ENCODE measurements around the gene PTPRA. TPM values are rescaled to one million over a fixed set of nuclear protein-coding genes. Genes with fewer than 3 reads are reported as not detected.
A peak's percentile ranks its signal among the peaks of the same experiment; 100 is the strongest.

The PTPRA gene
- polyA plus RNA-seq, 3 donors from 2014 or later = 39.5 to 63.5 (median 60.0) TPM

DNA sequence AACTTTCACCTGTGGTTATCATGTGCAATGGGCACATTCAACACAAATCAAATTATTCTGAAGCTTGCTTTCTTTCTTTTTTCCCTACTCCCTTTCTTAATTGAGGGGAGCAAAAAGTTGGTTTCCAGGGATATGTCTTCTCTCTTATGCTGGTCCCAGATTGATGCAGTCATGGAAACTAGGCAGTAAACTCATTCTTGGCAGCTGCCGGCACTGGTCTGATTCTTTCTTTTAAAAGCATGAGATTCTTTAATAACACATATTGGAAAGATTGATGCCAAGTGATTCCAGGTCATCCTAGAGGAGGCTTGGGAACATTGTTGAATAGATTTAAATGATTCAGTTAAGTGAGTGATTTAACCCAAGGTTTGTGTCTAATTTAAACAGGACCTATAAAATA, 29.0 kb downstream of the PTPRA start:
- H3K9me3 Mint-ChIP-seq = no peaks in the 10 kb centered on the region
- no peak for DNase-seq
- peaks cover 51 to 91% of the 10 kb centered on the region in 2 donors for H3K4me1 Mint-ChIP-seq
- H3K36me3 Mint-ChIP-seq = no peaks in the 10 kb centered on the region
- peaks cover 0 to 2% (median 2%) of the 10 kb centered on the region in 3 donors for H3K27me3 Mint-ChIP-seq (ENCODE audit: low read depth in 3 of 3)
- peak overlapping the region in 3 of 6 donors; percentile 43 to 71 (median 61) for H3K27ac Mint-ChIP-seq
- peak overlapping the region in 1 of 5 donors; percentile 16 for H3K4me3 Mint-ChIP-seq

DNA sequence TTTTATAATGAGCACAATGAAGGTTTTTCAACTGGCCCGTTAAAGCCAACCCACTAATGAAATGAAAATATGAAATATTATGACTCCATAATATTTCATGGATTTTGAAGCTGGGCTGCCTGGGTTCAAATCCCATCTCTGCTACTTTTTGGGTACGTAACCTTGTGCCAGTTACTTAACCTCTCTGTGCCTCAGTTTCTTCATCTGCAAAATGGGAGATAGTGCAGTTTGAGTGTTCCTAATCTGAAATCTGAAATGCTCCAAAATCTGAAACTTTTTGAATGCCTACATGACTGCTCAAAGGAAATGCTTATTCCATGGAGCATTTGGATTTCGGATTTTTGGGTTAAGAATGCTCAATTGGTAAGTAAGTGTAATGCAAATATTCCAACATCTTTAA, 29.5 kb downstream of the PTPRA start:
- DNase-seq = no peak
- H3K36me3 Mint-ChIP-seq = no peaks in the 10 kb centered on the region
- no peaks in the 10 kb centered on the region for H3K9me3 Mint-ChIP-seq
- H3K27ac Mint-ChIP-seq = no peak overlapping the region
- H3K4me1 Mint-ChIP-seq = peaks cover 48 to 91% of the 10 kb centered on the region in 2 donors
- H3K4me3 Mint-ChIP-seq = no peak overlapping the region
- H3K27me3 Mint-ChIP-seq (ENCODE audit: low read depth in 3 of 3) = peaks cover 0 to 2% (median 0%) of the 10 kb centered on the region in 3 donors

DNA sequence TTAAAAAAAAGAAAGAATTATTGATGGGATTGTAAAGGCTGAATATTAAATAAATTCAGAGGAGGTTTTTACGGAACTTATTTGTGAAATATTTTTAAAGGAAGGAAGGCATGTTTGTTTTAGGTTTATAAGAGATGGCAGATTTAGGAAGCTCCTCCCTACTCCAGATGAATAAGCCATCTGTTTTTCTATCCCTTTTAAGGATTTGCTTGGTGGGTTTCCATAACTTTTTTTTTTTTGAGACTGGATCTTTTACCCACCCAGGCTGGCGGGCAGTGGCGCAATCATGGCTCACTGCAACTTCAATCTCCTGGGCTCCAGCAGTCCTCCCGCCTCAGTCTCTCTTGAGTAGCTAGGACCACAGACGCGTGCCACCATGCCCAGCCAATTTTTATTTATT, 30.4 kb downstream of the PTPRA start:
- peaks cover 0 to 2% (median 0%) of the 10 kb centered on the region in 3 donors for H3K27me3 Mint-ChIP-seq (ENCODE audit: low read depth in 3 of 3)
- DNase-seq = no peak
- no peaks in the 10 kb centered on the region for H3K36me3 Mint-ChIP-seq
- H3K4me3 Mint-ChIP-seq = no peak overlapping the region
- peaks cover 49 to 97% of the 10 kb centered on the region in 2 donors for H3K4me1 Mint-ChIP-seq
- no peaks in the 10 kb centered on the region for H3K9me3 Mint-ChIP-seq
- H3K27ac Mint-ChIP-seq = peak overlapping the region in 2 of 6 donors; percentile 17 to 49

DNA sequence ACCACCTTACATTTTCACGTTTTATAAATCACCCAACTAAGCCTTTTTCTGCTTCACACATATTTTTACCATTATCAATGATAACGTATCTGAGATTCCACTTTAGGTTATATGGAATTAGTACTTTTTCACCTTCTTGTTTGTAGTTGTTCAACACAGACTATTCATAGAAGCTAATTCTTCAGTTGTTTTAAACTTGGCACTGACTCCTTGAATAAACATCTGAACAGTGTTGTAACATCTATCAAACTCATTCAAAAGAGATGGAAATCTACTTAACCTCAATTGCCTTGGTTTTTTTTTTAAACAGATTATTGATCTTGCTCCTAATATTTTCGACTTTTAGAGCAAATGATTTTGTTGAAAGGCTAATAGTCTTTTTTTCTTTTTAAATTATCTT, 34.2 kb downstream of the PTPRA start:
- no peaks in the 10 kb centered on the region for H3K9me3 Mint-ChIP-seq
- H3K27me3 Mint-ChIP-seq (ENCODE audit: low read depth in 3 of 3) = peaks cover 0 to 2% (median 0%) of the 10 kb centered on the region in 3 donors
- H3K27ac Mint-ChIP-seq = no peak overlapping the region
- DNase-seq = no peak
- H3K36me3 Mint-ChIP-seq = no peaks in the 10 kb centered on the region
- peaks cover 17 to 74% of the 10 kb centered on the region in 2 donors for H3K4me1 Mint-ChIP-seq
- no peak overlapping the region for H3K4me3 Mint-ChIP-seq

DNA sequence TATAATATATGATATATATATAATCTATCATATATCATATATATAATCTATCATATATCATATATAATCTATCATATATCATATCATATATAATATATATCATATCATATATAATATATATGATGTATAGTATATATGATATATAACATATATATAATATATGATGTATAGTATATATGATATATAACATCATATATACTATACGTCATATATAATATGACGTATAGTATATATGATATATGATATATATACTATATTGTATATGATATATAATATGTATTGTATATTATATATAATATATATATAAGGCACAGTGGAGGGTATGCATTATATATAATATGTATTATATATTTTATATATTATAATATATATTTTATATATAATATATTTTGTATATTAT, 36.7 kb downstream of the PTPRA start:
- peaks cover 7 to 69% of the 10 kb centered on the region in 2 donors for H3K4me1 Mint-ChIP-seq
- no peak overlapping the region for H3K27ac Mint-ChIP-seq
- DNase-seq = no peak
- no peaks in the 10 kb centered on the region for H3K36me3 Mint-ChIP-seq
- H3K9me3 Mint-ChIP-seq = no peaks in the 10 kb centered on the region
- H3K27me3 Mint-ChIP-seq (ENCODE audit: low read depth in 3 of 3) = no peaks in the 10 kb centered on the region
- no peak overlapping the region for H3K4me3 Mint-ChIP-seq

DNA sequence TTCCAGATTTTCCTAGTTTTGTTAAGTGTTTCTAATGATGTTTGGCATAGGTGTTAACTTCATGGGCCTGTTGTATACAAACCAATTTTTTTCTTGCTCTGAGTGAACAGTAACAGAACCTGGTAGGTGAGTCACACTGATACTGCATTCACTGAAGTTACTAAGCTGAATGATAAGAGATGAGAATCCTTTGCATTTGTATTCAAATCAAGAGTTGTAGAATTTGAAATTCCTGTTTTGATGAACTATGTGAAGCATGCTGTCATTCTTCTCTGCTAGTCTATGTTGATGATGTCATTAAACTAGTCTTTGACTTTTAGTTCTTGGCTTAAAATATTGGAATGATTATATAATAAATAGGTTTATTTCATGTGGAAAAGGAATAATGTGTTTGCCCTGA, 37.9 kb downstream of the PTPRA start:
- Mint-ChIP-seq H3K9me3 (no peaks in the 10 kb centered on the region), H3K27ac (peak overlapping the region in 1 of 6 donors; percentile 47), H3K36me3 (no peaks in the 10 kb centered on the region), H3K27me3 (ENCODE audit: low read depth in 3 of 3) (no peaks in the 10 kb centered on the region), H3K4me1 (peaks cover 6 to 64% of the 10 kb centered on the region in 2 donors), H3K4me3 (no peak overlapping the region)
- no peak for DNase-seq

DNA sequence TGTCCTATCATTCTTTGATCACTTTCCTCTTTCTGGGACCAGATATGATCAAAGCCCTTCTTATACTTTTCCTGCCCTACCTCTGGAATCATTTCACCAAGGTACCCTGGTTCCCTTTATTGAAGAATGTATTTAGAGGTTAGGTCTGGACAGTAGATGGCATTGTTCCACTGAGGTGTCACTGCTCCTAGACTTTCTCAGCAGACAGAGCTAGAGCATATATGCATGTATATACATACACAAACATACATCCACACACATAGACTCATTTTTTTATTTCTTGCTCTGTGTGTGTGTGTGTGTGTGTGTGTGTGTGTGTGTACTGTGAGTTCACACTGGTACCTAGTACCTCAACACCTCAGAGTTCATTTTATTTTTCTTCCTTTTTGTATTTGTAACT, 40.9 kb downstream of the PTPRA start:
- Mint-ChIP-seq H3K36me3 (peaks cover 0 to 3% (median 0%) of the 10 kb centered on the region in 3 donors), H3K4me1 (peaks cover 21 to 55% of the 10 kb centered on the region in 2 donors), H3K27me3 (ENCODE audit: low read depth in 3 of 3) (no peaks in the 10 kb centered on the region), H3K4me3 (no peak overlapping the region), H3K9me3 (no peaks in the 10 kb centered on the region), H3K27ac (peak overlapping the region in 2 of 6 donors; percentile 4 to 7)
- no peak for DNase-seq

DNA sequence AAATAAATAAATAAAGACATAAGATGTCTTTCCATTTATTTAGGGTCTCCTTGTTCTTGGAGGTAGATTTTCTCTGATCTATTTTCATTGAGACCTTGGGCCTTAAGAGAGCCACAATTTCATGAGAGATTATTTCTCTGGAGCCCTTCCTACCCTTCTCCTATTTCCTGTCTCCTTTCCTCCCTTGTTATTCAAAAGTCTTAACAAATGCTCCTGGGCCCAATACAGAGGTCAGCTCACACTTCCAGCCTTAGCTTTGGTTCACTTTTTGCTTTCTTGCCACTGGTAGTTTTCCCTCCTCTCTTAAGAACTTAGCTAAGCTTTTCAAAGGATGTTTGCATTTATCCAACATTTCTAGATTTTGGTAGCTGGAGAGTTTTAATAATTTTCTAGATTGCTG, 44.0 kb downstream of the PTPRA start:
- no peak for DNase-seq
- H3K4me3 Mint-ChIP-seq = no peak overlapping the region
- peaks cover 0 to 2% (median 0%) of the 10 kb centered on the region in 3 donors for H3K27me3 Mint-ChIP-seq (ENCODE audit: low read depth in 3 of 3)
- H3K36me3 Mint-ChIP-seq = peaks cover 0 to 3% (median 0%) of the 10 kb centered on the region in 3 donors
- H3K27ac Mint-ChIP-seq = peak overlapping the region in 4 of 6 donors; percentile 48 to 92 (median 60)
- peaks cover 35 to 73% of the 10 kb centered on the region in 2 donors for H3K4me1 Mint-ChIP-seq
- no peaks in the 10 kb centered on the region for H3K9me3 Mint-ChIP-seq

DNA sequence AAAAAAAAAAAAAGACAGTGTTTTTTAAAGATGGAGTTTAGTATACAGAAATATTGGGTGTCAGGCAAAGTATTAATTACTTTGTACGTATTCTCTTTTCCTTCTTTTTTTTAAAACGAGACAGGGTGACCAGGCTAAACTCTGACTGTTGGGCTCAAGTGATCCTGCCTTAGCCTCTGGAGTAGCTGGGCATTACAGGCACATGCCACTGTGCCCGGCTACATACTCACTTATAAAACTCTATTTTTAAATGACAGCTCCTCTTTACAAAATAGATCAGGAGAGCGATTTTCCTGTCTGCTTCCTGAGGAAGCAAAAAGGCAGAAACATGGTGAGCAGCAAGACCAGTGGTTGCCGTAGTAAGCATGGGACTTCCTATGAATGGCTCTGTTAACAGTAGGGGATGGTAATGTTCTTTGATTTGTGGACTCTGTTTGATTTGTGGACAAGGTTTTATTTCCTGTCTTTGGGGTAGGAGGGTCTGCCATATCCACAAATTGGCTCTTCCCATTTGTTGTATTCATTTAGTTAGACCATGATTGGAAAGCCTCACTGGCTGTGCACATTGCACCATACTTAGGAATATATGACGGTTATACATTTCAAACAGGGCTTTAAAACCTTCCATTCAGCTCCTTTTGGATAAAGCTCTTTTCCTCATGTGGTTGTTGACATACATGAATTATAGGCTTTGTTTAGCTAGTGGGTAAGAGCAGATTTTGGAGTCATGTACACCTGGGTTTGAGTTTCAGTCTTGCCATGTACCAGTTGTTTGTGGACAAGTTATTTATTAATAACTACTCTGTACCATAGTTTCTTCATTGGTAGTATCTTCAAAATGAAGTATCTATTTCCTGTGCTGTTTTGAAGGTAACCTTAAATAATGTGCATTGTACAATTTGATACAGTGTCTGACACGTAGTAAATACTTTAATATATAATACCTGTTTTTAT, 45.1 kb downstream of the PTPRA start:
- Mint-ChIP-seq H3K27ac (peak overlapping the region in 5 of 6 donors; percentile 2 to 84 (median 23)), H3K27me3 (ENCODE audit: low read depth in 3 of 3) (peaks cover 0 to 2% (median 0%) of the 10 kb centered on the region in 3 donors), H3K4me1 (peaks cover 36 to 69% of the 10 kb centered on the region in 2 donors), H3K4me3 (no peak overlapping the region), H3K9me3 (no peaks in the 10 kb centered on the region), H3K36me3 (peaks cover 0 to 3% (median 0%) of the 10 kb centered on the region in 3 donors)
- DNase-seq = no peak

DNA sequence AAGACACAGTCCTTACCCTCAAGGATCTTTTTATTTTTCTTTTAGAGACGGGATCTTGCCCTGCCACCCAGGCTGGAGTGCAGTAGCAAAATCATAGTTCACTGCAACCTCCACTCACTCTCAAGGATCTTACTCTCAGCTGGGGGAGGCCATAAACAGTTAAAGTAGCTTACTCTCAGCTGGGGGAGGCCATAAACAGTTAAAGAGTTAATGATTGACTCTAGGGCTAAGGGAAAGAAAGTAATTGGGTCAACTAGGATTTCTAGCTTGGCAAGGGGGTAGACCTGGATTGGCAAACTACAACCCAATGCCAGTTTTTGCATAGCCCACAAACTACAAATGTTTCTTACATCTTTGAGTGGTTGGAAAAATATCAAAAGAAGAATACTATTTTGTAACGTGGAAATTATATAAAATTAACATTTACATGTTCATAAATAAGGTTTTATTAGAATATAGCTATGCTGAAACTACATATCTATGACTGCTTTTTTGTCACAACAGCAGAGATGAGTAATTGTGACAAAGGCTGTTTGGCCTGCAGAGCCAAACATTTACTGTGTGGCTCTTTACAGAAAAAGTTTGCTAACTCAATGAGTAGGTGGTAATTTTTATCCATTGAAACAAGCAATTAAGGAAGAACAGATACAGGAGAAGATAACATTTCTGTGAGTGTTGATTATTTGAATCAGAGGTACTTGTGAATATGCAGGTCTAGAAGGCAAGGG, 46.4 kb downstream of the PTPRA start:
- no peak overlapping the region for H3K4me3 Mint-ChIP-seq
- H3K27me3 Mint-ChIP-seq (ENCODE audit: low read depth in 3 of 3) = peaks cover 0 to 4% (median 0%) of the 10 kb centered on the region in 3 donors
- peaks cover 34 to 56% of the 10 kb centered on the region in 2 donors for H3K4me1 Mint-ChIP-seq
- H3K36me3 Mint-ChIP-seq = peaks cover 0 to 10% (median 8%) of the 10 kb centered on the region in 3 donors
- H3K9me3 Mint-ChIP-seq = no peaks in the 10 kb centered on the region
- DNase-seq = no peak
- H3K27ac Mint-ChIP-seq = peak overlapping the region; percentile 15 to 69 (median 44)

DNA sequence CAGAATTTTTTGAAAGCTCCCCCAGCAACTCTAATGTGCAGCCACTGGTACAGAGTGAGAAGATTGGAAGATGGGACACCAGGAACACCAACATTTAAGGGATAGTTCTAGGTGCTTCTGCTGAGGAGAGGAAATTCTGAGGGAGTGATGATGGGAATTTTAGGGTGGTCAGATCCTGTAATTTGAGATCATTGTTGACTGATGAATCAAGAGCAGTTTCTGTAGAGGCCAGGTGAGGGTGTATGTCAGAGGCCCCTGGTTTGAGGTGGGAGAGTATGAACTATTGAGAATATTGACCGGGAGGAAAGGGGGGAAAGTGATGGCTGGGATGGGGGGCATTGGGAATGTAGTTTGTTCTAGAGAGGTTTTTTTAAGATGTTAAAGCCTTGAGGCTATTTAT, 47.2 kb downstream of the PTPRA start:
- Mint-ChIP-seq H3K4me1 (peaks cover 37 to 52% of the 10 kb centered on the region in 2 donors), H3K27ac (peak overlapping the region; percentile 37 to 77 (median 69)), H3K4me3 (no peak overlapping the region), H3K36me3 (peaks cover 6 to 14% (median 13%) of the 10 kb centered on the region in 3 donors), H3K27me3 (ENCODE audit: low read depth in 3 of 3) (peaks cover 0 to 4% (median 0%) of the 10 kb centered on the region in 3 donors), H3K9me3 (no peaks in the 10 kb centered on the region)
- DNase-seq = no peak

DNA sequence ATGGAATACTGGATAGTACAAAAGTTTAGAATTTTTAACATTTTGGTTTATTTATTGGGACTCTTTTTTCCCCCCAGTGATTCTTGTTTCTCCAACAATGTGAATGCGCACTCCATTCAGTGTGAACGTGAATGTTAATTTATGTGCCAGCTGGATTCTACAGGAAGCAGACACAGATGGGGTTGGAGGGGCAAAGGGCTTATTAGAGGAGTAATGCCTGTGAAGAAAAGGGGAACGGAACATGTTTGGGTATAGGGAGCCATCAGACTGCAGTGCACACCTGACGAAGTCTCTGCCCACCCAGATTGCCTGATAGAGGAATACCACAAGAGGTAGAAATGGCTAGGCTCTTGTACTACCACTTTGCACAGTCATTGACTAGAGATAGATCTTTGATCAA, 48.2 kb downstream of the PTPRA start:
- Mint-ChIP-seq H3K9me3 (no peaks in the 10 kb centered on the region), H3K27ac (peak overlapping the region in 2 of 6 donors; percentile 36 to 59), H3K4me1 (peaks cover 35 to 59% of the 10 kb centered on the region in 2 donors), H3K4me3 (no peak overlapping the region), H3K27me3 (ENCODE audit: low read depth in 3 of 3) (peaks cover 0 to 4% (median 0%) of the 10 kb centered on the region in 3 donors), H3K36me3 (peaks cover 11 to 20% (median 18%) of the 10 kb centered on the region in 3 donors)
- DNase-seq = no peak

DNA sequence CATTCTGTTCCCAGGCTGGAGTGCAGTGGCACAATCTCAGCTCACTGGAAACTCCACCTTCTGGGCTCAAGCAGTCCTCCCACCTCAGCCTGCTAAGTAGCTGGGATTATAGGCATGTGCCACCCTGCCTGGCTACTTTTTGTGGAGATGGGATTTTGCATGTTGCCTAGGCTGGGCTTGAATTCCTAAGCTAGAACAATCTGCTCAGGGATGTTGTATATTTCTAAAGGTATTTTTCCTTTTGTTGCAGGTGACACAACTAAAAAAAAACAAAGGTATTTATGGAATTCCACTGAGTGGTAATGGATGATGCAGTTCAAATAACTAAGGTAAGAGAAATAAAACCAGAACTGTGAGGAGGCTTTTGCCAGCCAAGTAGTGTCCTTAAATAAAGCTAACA, 49.7 kb downstream of the PTPRA start:
- Mint-ChIP-seq H3K27me3 (ENCODE audit: low read depth in 3 of 3) (peaks cover 0 to 4% (median 0%) of the 10 kb centered on the region in 3 donors), H3K9me3 (no peaks in the 10 kb centered on the region), H3K36me3 (peaks cover 15 to 18% (median 17%) of the 10 kb centered on the region in 3 donors), H3K27ac (no peak overlapping the region), H3K4me3 (no peak overlapping the region), H3K4me1 (peaks cover 31 to 59% of the 10 kb centered on the region in 2 donors)
- no peak for DNase-seq

All from immature natural killer cell (primary cell).